Nephron progenitor cell (in vitro differentiated cells): ENCODE results near the gene CTSW.

ENCODE experiments used
- DNase-seq: peaks from one replicate; pipeline ENCODE4 v3.0.0; 2021
- H3K27ac Mint-ChIP-seq: 2 replicates; pipeline ENCODE4 v1.8.0; 2021; ENCODE audit warnings: mild to moderate bottlenecking, moderate library complexity, mixed read lengths
- H3K27me3 Mint-ChIP-seq: 2 replicates; pipeline ENCODE4 v1.8.0; 2021; ENCODE audit warnings: mild to moderate bottlenecking, low read depth, mixed read lengths; ENCODE audit not compliant: poor library complexity
- H3K36me3 Mint-ChIP-seq: 2 replicates; pipeline ENCODE4 v1.8.0; 2021; ENCODE audit warnings: low read depth, mixed read lengths
- H3K4me1 Mint-ChIP-seq: 2 replicates; pipeline ENCODE4 v1.8.0; 2021; ENCODE audit warnings: mixed read lengths
- H3K4me3 Mint-ChIP-seq: 2 replicates; pipeline ENCODE4 v1.8.0; 2021; ENCODE audit warnings: mild to moderate bottlenecking, moderate library complexity, mixed read lengths
- H3K9me3 Mint-ChIP-seq: 2 replicates; pipeline ENCODE4 v1.8.0; 2021; ENCODE audit warnings: mild to moderate bottlenecking, moderate library complexity, mixed read lengths
- CTCF ChIP-seq: fragments of 200-600 bp; sonication (generic); IDR thresholded peaks from 2 replicates; pipeline ENCODE4 v1.5.0; 2021; ENCODE audit warnings: antibody characterized with exemption

CTSW gene

GRCh38 chr11:65853246-65853979 lies 26.2 kb upstream of the CTSW start:
- DNase-seq, result no peak
- Mint-ChIP-seq H3K27me3 (peaks cover 5% of the 10 kb centered on the region), H3K4me1 (peaks cover 42% of the 10 kb centered on the region), H3K27ac (peak overlapping the region; percentile 92), H3K36me3 (peaks cover 51% of the 10 kb centered on the region), H3K4me3 (no peak overlapping the region), H3K9me3 (peaks cover 4% of the 10 kb centered on the region)
- TF ChIP-seq CTCF, result no peak

GRCh38 chr11:65854161-65854592 lies 25.5 kb upstream of the CTSW start:
- no peak for DNase-seq
- H3K9me3 Mint-ChIP-seq, result peaks cover 4% of the 10 kb centered on the region
- no peak for TF ChIP-seq CTCF
- peaks cover 51% of the 10 kb centered on the region for H3K36me3 Mint-ChIP-seq
- H3K4me1 Mint-ChIP-seq, result peaks cover 47% of the 10 kb centered on the region
- no peak overlapping the region for H3K27ac Mint-ChIP-seq
- peak overlapping the region; percentile 73 for H3K4me3 Mint-ChIP-seq
- H3K27me3 Mint-ChIP-seq, result peaks cover 5% of the 10 kb centered on the region

- Mint-ChIP-seq H3K9me3 (peaks cover 4% of the 10 kb centered on the region), H3K4me3 (peak overlapping the region; percentile 93), H3K27ac (peak overlapping the region; percentile 62), H3K27me3 (peaks cover 5% of the 10 kb centered on the region), H3K36me3 (peaks cover 51% of the 10 kb centered on the region), H3K4me1 (peaks cover 44% of the 10 kb centered on the region)
- no peak for DNase-seq
- no peak for TF ChIP-seq CTCF
Observed at GRCh38 chr11:65854852-65855837, 24.5 kb upstream of the CTSW start.

GRCh38 chr11:65855927-65856363 lies 23.7 kb upstream of the CTSW start:
- peak overlapping the region; percentile 93 for H3K4me3 Mint-ChIP-seq
- no peak for DNase-seq
- TF ChIP-seq CTCF, result no peak
- H3K27ac Mint-ChIP-seq, result peak overlapping the region; percentile 97
- H3K36me3 Mint-ChIP-seq, result peaks cover 51% of the 10 kb centered on the region
- peaks cover 43% of the 10 kb centered on the region for H3K4me1 Mint-ChIP-seq
- peaks cover 4% of the 10 kb centered on the region for H3K9me3 Mint-ChIP-seq
- peaks cover 5% of the 10 kb centered on the region for H3K27me3 Mint-ChIP-seq

- Mint-ChIP-seq H3K27me3 (peaks cover 5% of the 10 kb centered on the region), H3K27ac (peak overlapping the region; percentile 97), H3K4me3 (peak overlapping the region; percentile 93), H3K9me3 (peaks cover 3% of the 10 kb centered on the region), H3K36me3 (peaks cover 44% of the 10 kb centered on the region), H3K4me1 (peaks cover 52% of the 10 kb centered on the region)
- peak; percentile 72 for DNase-seq
- TF ChIP-seq CTCF, result no peak
Observed at GRCh38 chr11:65856689-65857499, 22.7 kb upstream of the CTSW start.
